ENCODE results near the gene MOCS2.

MOCS2 gene

DNA sequence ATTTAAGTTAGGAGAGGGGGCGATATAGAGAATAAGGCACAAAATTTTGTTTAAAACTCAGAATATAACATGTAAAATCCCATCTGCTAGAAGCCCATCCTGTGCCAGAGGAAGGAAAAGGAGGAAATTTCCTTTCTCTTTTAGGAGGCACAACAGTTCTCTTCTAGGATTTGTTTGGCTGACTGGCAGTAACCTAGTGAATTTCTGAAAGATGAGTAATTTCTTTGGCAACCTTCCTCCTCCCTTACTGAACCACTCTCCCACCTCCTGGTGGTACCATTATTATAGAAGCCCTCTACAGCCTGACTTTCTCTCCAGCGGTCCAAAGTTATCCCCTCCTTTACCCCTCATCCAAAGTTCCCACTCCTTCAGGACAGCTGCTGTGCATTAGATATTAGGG, 18.3 kb downstream of the MOCS2 start:
- DNase-seq, result no peak

DNA sequence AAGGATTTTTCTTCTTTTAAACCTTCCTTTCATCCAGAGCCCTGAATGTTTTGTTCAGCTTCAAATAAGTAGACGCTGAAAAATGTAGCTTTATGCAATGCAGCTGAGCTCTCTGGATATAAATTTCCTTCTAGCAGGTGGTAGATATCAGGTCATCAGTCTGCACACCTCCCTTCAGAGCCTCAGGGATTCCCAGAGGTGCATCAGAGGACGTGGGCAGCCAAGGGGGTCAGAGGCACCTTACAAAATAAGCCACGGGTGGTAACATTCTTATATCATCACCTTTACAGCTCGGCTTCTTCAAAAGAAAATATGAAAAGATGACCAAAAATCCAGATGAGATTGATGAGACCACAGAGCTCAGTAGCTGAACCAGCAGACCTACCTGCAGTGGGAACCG, 19.3 kb downstream of the MOCS2 start:
- no peak for DNase-seq

DNA sequence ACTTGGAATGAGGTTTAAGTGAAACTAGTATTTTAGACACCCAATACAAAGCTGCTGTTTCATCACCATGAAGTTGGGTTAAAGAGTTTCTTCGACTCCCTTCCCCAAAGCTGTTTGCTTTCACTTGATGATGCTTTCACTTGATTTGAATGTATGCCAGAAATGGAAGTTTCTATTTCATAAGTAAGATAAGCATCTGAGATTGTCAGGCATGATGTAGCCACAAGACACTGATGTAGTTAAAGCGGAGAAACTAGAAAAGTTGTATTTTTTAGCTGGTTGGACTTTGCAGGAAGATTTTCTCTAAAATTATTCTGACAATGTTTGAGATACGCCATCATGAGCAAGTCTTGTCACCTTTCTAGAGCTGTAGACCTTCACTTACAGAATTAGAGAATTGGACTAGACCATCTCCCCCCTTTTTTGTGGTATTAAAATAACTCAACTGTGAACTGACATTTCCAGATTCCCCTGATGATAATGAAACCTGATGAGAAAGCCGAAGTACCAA, 20.0 kb downstream of the MOCS2 start:
- peak; percentile 43 for DNase-seq

DNA sequence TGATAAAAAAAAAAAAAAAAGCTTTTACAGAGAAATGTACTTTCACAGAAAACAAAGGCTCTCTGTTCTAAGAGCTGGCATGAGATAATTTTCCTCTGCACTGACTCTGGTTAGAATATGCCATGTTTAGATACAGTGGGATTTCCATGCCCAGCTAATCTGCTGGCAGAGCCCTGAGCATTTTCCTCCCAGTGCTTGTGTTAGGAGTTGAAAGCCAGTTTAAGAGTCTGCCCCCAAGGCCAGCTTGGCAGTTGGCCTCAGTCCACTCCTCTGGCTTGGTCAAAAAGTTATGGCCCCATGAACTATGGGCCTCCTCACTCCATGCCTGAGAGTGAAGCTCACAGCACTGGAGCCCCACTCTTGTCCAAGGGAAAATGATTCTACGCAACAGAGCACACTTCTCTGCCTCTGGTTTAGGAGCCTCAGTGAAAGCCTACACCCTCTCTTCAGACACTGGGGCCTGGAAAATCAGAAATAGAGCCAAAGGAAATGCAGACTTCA, 21.9 kb downstream of the MOCS2 start:
- DNase-seq, result no peak

DNA sequence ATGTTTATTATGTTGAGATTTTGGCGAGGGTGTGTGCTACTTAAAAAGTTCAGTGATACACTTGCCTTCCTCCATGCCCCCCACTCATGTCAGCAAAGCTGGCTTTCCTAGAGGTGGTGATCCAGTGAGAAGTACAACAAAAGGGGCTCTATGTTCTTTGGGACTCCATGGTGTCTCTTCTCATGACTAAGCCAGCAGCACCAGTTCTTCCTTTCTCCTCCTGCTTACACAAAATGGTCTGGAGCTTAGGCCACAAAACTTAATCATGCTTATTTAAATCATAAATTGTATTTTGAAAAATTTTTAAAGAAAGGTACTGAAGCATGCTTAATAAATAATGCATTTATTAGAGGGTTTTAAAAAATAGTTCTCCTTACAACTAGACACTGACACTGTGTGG, 22.4 kb downstream of the MOCS2 start:
- DNase-seq, result no peak

DNA sequence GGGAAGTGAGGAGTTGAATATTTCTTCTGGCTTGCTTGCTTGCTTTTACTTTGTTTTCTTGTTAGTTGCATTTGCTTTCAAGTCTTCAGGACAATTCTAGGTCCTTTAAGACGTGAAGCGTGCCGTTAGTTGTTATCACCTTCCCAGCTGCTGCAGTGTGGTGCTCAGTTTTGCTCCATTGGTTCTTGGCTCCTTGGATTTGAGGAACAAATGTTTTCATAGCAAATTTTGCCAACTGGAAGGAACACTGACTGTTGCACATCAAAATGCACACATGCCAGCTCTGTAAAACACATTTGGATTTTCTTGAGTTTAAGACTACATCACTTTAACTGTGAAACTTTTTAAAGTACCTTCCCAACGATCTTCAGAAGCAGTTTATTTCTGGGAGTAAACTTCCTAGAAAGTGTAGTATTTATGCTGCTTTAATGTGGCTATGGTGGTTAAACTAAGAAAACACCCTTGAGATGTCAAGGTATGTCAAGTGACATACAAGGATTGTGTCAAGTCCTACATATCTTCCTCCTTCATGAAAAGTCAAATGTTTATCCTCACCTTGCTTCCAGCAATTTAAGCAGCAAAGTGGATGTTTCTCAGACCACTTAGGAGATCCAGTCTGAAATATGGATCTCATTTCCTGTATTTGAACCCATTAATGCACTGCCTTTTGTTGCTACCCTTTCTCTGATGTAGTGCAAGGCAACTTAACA, 24.9 kb downstream of the MOCS2 start:
- no peak for DNase-seq

DNA sequence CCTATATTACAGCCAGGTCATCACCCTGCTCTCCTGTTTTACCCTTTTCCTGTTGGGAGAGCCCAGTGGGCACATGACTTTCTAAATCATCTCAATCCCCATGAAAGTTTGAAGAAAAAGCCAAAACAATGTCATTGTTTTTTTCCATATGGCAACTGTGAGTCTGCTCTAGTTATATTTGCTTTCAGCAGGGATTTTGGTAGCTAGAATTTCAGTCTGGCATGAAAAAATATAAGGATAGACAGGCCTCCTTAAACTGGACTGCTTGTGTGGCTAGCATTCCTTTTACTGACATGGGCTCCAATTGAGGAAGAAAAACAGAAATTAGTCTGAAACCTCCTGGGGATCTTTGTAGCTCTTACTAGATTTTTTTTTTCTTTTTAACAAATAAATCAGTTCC, 25.6 kb downstream of the MOCS2 start:
- no peak for DNase-seq

DNA sequence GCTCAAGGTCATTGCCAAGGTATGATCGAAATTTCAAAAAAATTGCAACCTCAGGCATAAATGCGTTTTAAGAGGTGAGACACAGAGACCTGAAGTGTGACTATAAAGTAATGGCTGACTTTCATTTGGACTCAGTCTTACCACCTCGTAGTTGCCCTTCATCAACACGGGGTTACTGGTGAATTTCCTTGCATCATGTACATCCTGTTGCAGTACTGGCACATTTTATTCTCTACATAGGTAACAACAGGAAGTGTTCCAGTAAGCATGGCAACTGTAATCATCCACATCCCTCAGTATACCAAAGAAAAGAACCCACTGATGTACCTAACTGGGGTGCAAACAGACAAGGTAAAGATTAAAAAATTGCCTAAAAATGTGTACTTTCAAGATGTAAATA, 29.3 kb downstream of the MOCS2 start:
- no peak for DNase-seq

DNA sequence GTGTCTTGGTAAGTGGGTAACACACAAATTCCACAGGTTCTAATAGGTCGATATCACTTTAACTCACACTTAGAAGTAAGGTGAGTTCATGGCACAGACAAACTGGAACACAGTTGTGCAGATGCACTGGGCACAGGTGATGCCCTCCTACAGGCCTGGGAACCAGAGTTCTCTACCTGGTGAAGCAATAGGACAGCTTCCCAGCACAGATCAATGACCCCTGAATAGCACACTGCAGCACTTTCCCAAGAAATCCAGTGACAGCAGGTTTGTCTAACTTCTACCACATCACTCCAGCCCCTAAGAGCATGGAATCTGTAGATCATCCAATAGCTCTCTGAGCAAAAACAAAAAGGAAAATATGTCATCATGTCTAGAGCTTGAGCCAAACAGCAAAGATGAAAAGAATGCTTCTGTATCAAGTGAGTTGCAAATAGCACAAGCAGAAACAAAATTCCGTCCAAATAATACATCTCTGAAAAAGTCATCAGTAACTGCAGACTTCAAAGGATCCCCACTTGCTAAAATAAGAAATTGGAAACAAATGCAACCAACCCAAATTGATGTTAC, 33.5 kb downstream of the MOCS2 start:
- DNase-seq, result no peak

DNA sequence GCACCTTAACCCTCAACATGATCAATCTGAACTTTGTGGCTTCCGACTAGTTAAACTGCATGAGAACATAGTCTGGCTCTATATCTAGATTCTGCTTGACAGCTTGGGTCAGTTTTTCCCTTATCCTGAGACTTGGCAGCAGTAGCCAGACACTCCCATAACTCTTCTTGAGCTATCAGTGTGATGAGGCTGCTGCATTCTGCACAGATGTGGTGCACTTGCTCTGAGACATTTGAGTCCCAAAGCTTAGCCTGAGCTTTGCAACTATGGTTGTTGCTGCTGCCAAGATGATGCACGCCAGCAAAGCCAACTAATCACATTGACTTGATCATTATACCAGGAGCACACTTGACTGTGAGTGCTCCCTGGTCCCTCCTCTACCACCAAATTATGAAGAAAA, 36.2 kb downstream of the MOCS2 start:
- no peak for DNase-seq

DNA sequence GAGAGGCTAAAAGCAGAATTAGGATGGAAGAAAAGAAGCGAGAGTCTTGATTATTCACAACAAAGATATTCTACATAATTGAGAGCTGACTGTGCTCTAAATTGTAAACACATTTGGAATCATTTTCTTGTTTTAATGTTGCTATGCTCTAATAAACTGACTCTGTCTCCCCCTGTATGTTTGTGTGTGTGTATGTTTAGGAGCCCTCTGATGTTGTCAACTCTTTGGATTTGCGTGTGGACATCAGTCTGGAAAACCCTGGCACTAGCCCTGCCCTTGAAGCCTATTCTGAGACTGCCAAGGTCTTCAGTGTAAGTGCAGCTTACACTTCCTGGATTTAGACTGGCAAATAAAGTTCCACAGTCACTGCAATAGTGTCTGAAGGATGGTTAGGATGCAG, 37.8 kb downstream of the MOCS2 start:
- no peak for DNase-seq

DNA sequence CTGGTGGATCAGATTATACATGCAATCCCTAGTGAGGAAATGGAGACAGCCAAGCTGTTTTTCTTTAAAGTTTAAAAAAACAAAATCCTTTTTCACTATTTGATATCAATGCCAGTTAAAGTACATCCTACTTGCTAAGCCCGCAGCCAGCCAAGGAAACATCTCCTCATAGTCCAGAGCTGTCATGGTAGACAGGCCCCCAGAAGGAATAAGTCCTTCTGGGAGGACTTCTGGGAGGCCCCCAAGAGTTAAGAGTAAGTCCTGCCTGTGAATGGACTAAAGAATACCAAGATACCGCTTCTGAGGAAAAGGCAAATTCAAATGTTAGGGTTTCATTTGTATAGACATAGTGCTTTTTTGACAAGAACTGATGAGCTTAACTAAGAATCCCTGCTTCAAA, 38.3 kb downstream of the MOCS2 start:
- no peak for DNase-seq

DNA sequence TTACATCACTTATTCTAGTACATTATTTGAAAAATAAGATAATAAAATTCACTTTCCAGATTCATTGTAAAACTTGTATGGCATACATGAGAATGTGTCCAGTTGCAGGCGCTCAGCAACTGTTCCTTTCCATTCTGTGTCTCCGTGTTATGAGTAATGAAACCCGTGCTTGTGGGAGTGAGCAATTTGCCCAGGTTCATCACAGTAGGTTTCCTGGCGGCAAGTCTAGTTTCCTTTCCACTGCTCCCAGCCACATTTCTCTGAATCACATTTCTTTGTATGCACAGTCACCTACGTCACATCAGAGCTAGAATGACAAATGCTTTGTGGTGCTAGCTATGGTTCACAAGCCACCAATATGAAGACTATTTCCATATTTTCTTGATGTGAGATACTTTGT, 39.9 kb downstream of the MOCS2 start:
- DNase-seq, result no peak

DNA sequence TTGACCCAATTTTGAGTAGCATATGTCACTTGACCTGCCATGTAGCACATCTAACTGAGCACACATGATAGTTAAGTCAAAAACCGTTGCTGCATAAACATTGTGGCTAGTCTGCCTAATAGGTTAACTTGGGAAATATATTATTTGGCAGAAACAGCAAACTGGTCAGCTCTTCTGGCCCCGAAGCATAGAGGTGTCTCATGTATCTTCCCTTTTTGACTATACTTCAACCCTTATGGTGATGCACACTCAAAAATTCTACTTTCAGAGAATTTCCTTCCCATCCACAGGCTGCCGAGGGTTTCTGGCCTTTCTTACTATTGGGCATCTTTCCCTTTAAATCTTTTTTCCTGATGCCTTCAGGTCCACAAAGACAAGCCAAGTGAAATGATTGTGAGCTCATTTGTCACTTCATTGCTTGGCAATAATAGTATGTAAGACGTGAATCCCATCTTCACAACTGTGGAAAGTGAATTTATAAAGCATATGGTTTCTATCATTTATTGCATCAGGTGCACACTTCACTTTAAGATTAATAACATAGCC, 41.2 kb downstream of the MOCS2 start:
- no peak for DNase-seq

DNA sequence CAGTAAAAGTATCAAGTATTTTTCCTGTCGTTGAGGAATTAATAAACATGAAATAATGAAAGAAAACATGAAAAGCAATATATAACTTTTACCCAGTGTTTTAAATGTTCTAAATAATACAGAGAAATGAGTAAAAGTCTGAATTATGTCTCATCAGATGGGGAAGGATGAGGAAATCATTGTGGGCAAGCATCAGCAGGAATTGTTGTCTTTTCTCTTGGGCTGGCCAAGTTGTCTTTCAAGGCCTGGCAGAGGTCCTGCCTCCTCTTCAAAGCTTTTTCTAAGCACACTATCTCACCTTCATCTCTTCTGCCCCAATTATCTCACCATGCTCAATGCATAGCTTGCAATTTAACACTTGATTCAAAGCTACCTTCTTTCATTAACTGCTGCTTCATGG, 41.9 kb downstream of the MOCS2 start:
- DNase-seq, result no peak

DNA sequence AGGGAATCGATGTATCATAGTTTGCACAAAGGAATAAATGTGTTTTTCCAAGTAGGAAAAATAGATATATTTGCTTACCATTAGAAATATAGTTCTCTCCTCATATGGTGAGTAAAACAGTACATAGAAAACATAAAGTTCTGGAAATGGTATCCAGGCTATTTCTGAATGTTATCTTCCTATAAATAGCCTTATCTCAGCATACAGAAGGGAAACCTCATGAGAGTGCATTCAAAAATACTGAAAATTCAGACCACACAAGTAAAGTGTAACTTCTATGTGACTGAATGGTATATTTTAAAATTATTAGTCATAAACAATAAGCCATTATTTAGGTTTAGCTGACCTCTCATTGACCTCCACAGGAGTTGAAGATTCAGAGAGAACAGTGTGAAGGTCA, 43.5 kb downstream of the MOCS2 start:
- DNase-seq, result no peak

DNA sequence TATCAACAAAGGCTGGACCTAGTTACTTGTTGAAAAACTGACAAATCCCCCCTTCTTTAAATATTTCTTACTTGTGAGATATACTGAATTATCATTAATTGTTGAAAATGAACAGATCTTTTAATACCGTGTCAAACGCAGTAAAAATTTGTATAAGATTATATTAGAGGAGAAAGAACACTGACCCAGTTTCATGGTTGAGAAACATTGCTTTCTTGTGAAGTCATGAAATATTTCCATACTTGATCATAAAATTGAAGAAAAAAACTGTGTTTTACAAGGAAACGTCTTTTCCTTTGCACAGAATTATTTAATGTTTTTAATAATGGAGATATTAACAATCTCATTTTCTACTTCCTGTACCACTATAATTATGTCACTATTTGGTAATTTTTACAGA, 45.8 kb downstream of the MOCS2 start:
- DNase-seq, result no peak

DNA sequence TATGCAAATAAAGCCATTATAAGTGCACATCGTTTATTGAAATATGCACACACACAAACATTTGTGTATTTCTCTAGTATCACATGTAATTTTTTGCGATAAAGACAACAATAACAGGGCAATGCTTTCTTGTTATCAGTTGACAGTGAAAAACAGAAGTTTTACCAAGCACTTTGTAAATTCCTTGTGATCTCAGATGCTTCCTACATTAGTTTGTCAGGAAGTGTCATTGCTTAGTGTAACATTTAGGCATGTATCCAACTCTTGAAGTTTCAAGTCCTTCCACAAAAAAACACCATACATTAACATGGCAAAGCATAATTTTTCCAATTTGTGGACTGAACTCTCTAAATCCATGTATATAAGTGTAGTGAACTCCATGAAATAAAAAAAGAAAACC, 46.4 kb downstream of the MOCS2 start:
- DNase-seq, result no peak

DNA sequence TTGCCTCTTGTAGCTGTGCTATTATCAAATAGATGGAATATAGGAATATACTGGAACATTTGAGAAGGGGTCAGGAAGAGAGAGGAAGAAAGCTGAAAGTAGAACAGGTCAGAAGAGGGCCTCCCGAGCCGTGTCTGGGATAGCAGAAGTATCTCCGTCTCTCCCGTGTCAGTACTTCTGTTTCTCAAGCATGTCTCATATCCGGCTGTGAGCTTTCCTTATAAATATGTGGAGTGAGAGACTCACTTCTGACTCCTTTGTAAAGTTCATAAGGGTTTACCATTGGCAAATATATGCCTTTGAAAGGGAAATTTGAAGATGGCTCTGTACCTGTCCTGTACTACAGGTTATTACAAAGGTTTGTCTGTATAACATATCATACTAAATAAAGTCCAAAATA, 50.3 kb downstream of the MOCS2 start:
- DNase-seq, result no peak

DNA sequence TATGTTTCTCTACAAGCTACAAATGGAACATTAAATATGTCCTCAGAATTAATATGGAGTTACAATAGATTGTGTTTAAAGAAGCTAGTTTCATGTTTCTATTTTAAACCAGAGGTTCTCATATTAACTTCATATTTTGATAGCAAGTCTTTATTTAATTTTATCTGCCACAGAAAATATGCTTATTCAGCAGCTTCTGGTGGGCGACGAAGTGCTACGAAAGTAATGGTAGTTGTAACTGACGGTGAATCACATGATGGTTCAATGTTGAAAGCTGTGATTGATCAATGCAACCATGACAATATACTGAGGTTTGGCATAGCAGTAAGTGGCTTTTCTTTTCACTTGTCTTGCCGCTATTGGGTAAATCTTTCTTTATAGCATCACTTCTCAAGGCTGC, 54.2 kb downstream of the MOCS2 start:
- no peak for DNase-seq

DNA sequence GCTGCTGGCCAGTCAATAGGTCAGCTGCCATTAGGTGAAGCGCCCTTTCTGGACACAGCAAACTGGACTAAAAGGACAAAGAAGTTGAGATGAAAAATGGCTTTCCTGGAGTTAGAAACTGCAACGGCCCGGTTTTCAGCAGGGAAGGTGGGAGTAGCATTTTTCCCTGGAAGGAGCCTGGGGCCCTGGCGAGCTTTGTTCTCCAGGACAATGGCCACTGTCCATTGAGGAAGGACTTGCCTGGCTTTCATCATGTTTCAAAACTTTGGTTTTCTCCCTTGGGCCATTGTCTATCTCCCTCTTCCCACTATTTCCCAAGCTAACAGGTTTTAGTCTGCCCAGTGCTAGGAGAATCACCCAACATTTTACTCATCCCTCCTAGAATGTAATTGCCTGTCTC, 56.2 kb downstream of the MOCS2 start:
- no peak for DNase-seq

DNA sequence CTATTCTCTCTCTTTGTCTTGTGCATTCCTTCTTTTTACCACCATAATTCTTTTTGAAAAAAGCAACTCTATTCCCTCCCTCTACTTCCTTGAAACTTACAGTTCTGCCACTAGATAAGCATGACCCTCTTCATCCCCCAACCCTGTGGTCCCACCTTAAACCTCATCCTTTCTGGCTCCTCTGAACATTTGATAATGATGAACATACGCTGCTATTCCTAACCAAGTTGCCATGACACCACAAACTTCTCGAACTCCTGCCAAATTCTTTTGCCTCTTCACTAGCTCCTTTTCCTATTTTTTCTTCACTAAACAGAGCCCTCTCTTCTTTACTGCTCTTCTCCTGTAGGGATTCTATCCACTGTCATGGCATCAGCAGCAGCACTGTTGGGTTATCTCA, 57.1 kb downstream of the MOCS2 start:
- no peak for DNase-seq

DNA sequence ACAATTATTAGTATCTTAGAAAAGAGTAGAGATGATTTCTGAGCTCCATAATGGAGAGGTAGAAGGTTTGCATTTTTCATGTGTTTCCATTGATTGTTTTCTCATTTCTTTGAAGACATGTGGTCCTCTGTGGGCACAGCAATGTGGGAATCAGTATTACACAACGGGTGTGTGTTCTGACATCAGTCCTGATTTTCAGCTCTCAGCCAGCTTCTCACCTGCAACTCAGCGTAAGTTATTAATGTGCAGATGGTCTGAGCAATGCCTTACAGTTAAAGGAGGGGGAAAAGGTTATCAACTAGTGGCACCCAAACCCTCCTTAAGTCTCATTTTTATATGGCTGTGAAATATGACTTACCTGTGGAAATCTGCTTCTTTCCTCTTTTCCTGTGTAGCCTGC, 61.3 kb downstream of the MOCS2 start:
- DNase-seq, result no peak
